ENCODE measurements around the gene QRFPR. TPM values are rescaled to one million over a fixed set of nuclear protein-coding genes. Genes with fewer than 3 reads are reported as not detected.

The QRFPR gene
- total RNA-seq, 2 donors from 2014 or later = 0.40 TPM; not detected in 1

- Histone ChIP-seq H3K27me3 (replicated peaks; ENCODE audit: insufficient read depth) (no peaks in the 10 kb centered on the region), H3K4me3 (no peak overlapping the region), H3K4me1 (replicated peaks) (no peaks in the 10 kb centered on the region), H3K9me3 (no peaks in the 10 kb centered on the region), H3K36me3 (no peaks in the 10 kb centered on the region), H3K27ac (no peak overlapping the region)
- intact Hi-C loops (cut with DNase I) = no loop called here
- DNase-seq (ENCODE audit: low spot score) = no peak
- TF ChIP-seq, protein P1, sequence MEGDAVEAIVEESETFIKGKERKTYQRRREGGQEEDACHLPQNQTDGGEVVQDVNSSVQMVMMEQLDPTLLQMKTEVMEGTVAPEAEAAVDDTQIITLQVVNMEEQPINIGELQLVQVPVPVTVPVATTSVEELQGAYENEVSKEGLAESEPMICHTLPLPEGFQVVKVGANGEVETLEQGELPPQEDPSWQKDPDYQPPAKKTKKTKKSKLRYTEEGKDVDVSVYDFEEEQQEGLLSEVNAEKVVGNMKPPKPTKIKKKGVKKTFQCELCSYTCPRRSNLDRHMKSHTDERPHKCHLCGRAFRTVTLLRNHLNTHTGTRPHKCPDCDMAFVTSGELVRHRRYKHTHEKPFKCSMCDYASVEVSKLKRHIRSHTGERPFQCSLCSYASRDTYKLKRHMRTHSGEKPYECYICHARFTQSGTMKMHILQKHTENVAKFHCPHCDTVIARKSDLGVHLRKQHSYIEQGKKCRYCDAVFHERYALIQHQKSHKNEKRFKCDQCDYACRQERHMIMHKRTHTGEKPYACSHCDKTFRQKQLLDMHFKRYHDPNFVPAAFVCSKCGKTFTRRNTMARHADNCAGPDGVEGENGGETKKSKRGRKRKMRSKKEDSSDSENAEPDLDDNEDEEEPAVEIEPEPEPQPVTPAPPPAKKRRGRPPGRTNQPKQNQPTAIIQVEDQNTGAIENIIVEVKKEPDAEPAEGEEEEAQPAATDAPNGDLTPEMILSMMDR (IDR thresholded peaks at IDR 0.05) = no peak
- TF ChIP-seq POLR2A (IDR thresholded peaks at IDR 0.05) (no peak), POLR2AphosphoS5 (IDR thresholded peaks at IDR 0.05) (no peak)
- WGBS = 97% methylated on average over 1 of the region's 1 CpG
Observed at GRCh38 chr4:121306931-121307330, 73.9 kb downstream of the QRFPR start.

- WGBS = 76% methylated on average over 1 of the region's 1 CpG
- no peak for TF ChIP-seq POLR2A (IDR thresholded peaks at IDR 0.05)
- TF ChIP-seq POLR2AphosphoS5 (IDR thresholded peaks at IDR 0.05) = no peak
- TF ChIP-seq, protein P1 (IDR thresholded peaks at IDR 0.05) = no peak
- Histone ChIP-seq H3K4me1 (replicated peaks) (no peaks in the 10 kb centered on the region), H3K4me3 (no peak overlapping the region), H3K27ac (no peak overlapping the region), H3K36me3 (no peaks in the 10 kb centered on the region), H3K27me3 (replicated peaks; ENCODE audit: insufficient read depth) (no peaks in the 10 kb centered on the region), H3K9me3 (no peaks in the 10 kb centered on the region)
- intact Hi-C loops (cut with DNase I) = no loop called here
- DNase-seq (ENCODE audit: low spot score) = no peak
Observed at GRCh38 chr4:121304893-121305292, 75.9 kb downstream of the QRFPR start.

DNA sequence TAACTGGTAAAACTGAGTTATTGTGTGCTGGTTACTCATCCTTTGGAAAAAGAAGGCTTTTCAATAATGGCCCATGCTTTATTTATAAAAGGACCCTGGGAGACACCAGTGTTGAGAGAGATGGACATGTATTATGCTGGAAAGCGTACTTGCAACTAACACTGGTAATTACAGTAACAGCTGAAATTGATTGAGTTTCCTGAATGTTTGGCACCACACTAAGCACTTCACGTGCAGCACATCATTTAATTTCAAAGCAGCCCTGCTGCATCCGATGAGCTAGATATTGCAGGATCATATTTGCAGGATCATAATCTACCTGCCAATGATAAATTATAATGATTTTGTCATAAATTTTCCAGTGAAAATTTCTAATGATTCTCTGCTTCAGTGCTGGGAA is 81.5 kb downstream of the QRFPR start:
- WGBS = 79% methylated on average over 3 of the region's 3 CpGs
- no peak overlapping the region for H3K27ac ChIP-seq
- intact Hi-C loops (cut with DNase I) = no loop called here
- no peaks in the 10 kb centered on the region for H3K9me3 ChIP-seq
- no peaks in the 10 kb centered on the region for H3K4me1 ChIP-seq (replicated peaks)
- no peaks in the 10 kb centered on the region for H3K36me3 ChIP-seq
- TF ChIP-seq POLR2AphosphoS5 (IDR thresholded peaks at IDR 0.05) = no peak
- no peak for TF ChIP-seq POLR2A (IDR thresholded peaks at IDR 0.05)
- TF ChIP-seq, protein P1 (IDR thresholded peaks at IDR 0.05) = no peak
- H3K27me3 ChIP-seq (replicated peaks; ENCODE audit: insufficient read depth) = no peaks in the 10 kb centered on the region
- no peak for DNase-seq (ENCODE audit: low spot score)
- no peak overlapping the region for H3K4me3 ChIP-seq

- H3K36me3 ChIP-seq = no peaks in the 10 kb centered on the region
- no peak overlapping the region for H3K4me3 ChIP-seq
- H3K27ac ChIP-seq = no peak overlapping the region
- DNase-seq (ENCODE audit: low spot score) = no peak
- no peaks in the 10 kb centered on the region for H3K9me3 ChIP-seq
- H3K4me1 ChIP-seq (replicated peaks) = no peaks in the 10 kb centered on the region
- 100% methylated on average over 1 of the region's 1 CpG for WGBS
- no peaks in the 10 kb centered on the region for H3K27me3 ChIP-seq (replicated peaks; ENCODE audit: insufficient read depth)
- intact Hi-C loops (cut with DNase I) = no loop called here
- TF ChIP-seq POLR2AphosphoS5 (IDR thresholded peaks at IDR 0.05) = no peak
- TF ChIP-seq, protein P1 (IDR thresholded peaks at IDR 0.05) = no peak
- TF ChIP-seq POLR2A (IDR thresholded peaks at IDR 0.05) = no peak
Observed at GRCh38 chr4:121283319-121283718, 97.5 kb downstream of the QRFPR start.

GRCh38 chr4:121280425-121280824 is 100.4 kb downstream of the QRFPR start:
- intact Hi-C loops (cut with DNase I) = no loop called here
- no peaks in the 10 kb centered on the region for H3K4me1 ChIP-seq (replicated peaks)
- H3K9me3 ChIP-seq = no peaks in the 10 kb centered on the region
- WGBS = 71% methylated on average over 1 of the region's 1 CpG
- H3K4me3 ChIP-seq = no peak overlapping the region
- no peaks in the 10 kb centered on the region for H3K36me3 ChIP-seq
- no peak for DNase-seq (ENCODE audit: low spot score)
- H3K27me3 ChIP-seq (replicated peaks; ENCODE audit: insufficient read depth) = no peaks in the 10 kb centered on the region
- no peak for TF ChIP-seq POLR2AphosphoS5 (IDR thresholded peaks at IDR 0.05)
- TF ChIP-seq, protein P1 (IDR thresholded peaks at IDR 0.05) = no peak
- no peak for TF ChIP-seq POLR2A (IDR thresholded peaks at IDR 0.05)
- no peak overlapping the region for H3K27ac ChIP-seq
